Sigmoid colon (tissue), 7 donors: Measurements from ENCODE around the gene JMJD1C. TPM values are rescaled to one million over a fixed set of nuclear protein-coding genes. Genes with fewer than 3 reads are reported as not detected.

Experiments
- DNase-seq: peaks from one replicate; pipeline ENCODE4 v3.0.0-alpha.2; 2019
- H3K27ac ChIP-seq, 4 donors: fragments of 200-600 bp; sonication (generic); one replicate each; pipeline ENCODE4 v1.5.1; 2016 to 2019; ENCODE audit warnings: mild to moderate bottlenecking in 1 of 4
- H3K27me3 ChIP-seq, 3 donors: fragments of 200-600 bp; sonication (generic); one replicate each; pipeline ENCODE4 v1.5.1; 2019; ENCODE audit warnings: mild to moderate bottlenecking in 1 of 3
- H3K36me3 ChIP-seq, 4 donors: fragments of 200-600 bp; sonication (generic); one replicate each; pipeline ENCODE4 v1.5.1; 2016 to 2019
- H3K4me1 ChIP-seq, 4 donors: fragments of 200-600 bp; sonication (generic); one replicate each; pipeline ENCODE4 v1.5.1; 2017 to 2019
- H3K4me3 ChIP-seq, 4 donors: fragments of 200-600 bp; sonication (generic); one replicate each; pipeline ENCODE4 v1.5.1; 2017 to 2019; ENCODE audit warnings: mild to moderate bottlenecking in 2 of 4, moderate library complexity in 1 of 4
- H3K9me3 ChIP-seq, 4 donors: fragments of 200-600 bp in 3 of 4; sonication (generic) in 3 of 4; one replicate each; pipeline versions ENCODE4 v1.5.1 to v1.6.1; 2013 to 2019
- CTCF ChIP-seq, 4 experiments: fragments of 450-650 bp in 3 of 4; fragments of 200-600 bp in 1 of 4; IDR thresholded peaks; one replicate each; pipeline ENCODE4 v1.5.1; 2016 to 2019; ENCODE audit warnings: antibody characterized with exemption in 4 of 4, mild to moderate bottlenecking in 3 of 4, moderate library complexity in 2 of 4
- EP300 ChIP-seq, 4 donors: sonication (generic); formaldehyde crosslinking; IDR thresholded peaks; one replicate each; pipeline ENCODE4 v1.6.1; 2017; ENCODE audit warnings: antibody characterized with exemption in 4 of 4
- POLR2A ChIP-seq, 2 donors: fragments of 450-650 bp; IDR thresholded peaks; one replicate each; pipeline ENCODE4 v1.6.1; 2016; ENCODE audit warnings: antibody characterized with exemption in 2 of 2, mild to moderate bottlenecking in 2 of 2, moderate library complexity in 2 of 2
- POLR2AphosphoS5 ChIP-seq, 4 donors: sonication (generic); formaldehyde crosslinking; IDR thresholded peaks; one replicate each; pipeline ENCODE4 v1.6.1; 2017; ENCODE audit warnings: antibody characterized with exemption in 4 of 4
- WGBS, 2 donors: extraction: QIAGEN DNeasy Blood & Tissue Kit; methylation state at CpG; one replicate each; pipeline ENCODE4 v1.1.7; 2013; 5-methylcytosine and 5-hydroxymethylcytosine counted together
- intact Hi-C: fragments of 100-400 bp; cut with DNase I; formaldehyde crosslinking; loops from one replicate; pipeline ENCODE4 v1.15.1; 2023
- polyA plus RNA-seq, 3 donors: library from polyadenylated mRNA; stranded (reverse); fragments of 200-250 nt; gene quantifications; one replicate each; pipeline ENCODE4 v1.2.3, GENCODE V29; 2013
- total RNA-seq, 4 donors: library from RNA; depleted of rRNA; stranded (reverse); fragments of >200 nt; gene quantifications; one replicate each; pipeline ENCODE4 v1.1.0, GENCODE V29; 2016
- donor health status: healthy with polysubstance abuse.
- donor health status: Bipolar disorder and iron deficiency.
- donor health status: healthy.

Gene JMJD1C
- total and polyA plus RNA-seq, 7 donors: 13.2 to 134 (median 94.2) TPM

GRCh38 chr10:63250032-63250431 is 215.7 kb downstream of the JMJD1C start:
- Histone ChIP-seq H3K36me3 (no peaks in the 10 kb centered on the region), H3K27ac (no peak overlapping the region), H3K4me3 (no peak overlapping the region), H3K4me1 (peaks cover 0 to 31% (median 11%) of the 10 kb centered on the region in 4 donors), H3K27me3 (no peaks in the 10 kb centered on the region), H3K9me3 (no peaks in the 10 kb centered on the region)
- DNase-seq: no peak
- intact Hi-C loops: no loop called here
- WGBS, 2 donors: 87 to 93% methylated on average over 2 of the region's 2 CpGs
- TF ChIP-seq POLR2A (IDR thresholded peaks at IDR 0.05): no peak
- no peak for TF ChIP-seq POLR2AphosphoS5 (IDR thresholded peaks at IDR 0.05)

- intact Hi-C loops: no loop called here
- WGBS, 2 donors: 94 to 97% methylated on average over 4 of the region's 4 CpGs
- TF ChIP-seq CTCF (IDR thresholded peaks at IDR 0.05): no peak
- no peak for TF ChIP-seq POLR2A (IDR thresholded peaks at IDR 0.05)
- no peak for TF ChIP-seq POLR2AphosphoS5 (IDR thresholded peaks at IDR 0.05)
- TF ChIP-seq EP300 (IDR thresholded peaks at IDR 0.05): no peak
- no peak overlapping the region for H3K4me3 ChIP-seq
- no peaks in the 10 kb centered on the region for H3K27me3 ChIP-seq
- H3K9me3 ChIP-seq: no peaks in the 10 kb centered on the region
- H3K27ac ChIP-seq: no peak overlapping the region
- H3K36me3 ChIP-seq: no peaks in the 10 kb centered on the region
- H3K4me1 ChIP-seq: peaks cover 0 to 27% (median 12%) of the 10 kb centered on the region in 4 donors
- no peak for DNase-seq
Measured at GRCh38 chr10:63247771-63248170, 218.0 kb downstream of the JMJD1C start.

- DNase-seq: no peak
- no peaks in the 10 kb centered on the region for H3K27me3 ChIP-seq
- 96 to 97% methylated on average over 3 of the region's 3 CpGs for WGBS, 2 donors
- intact Hi-C loops: no loop called here
- no peaks in the 10 kb centered on the region for H3K36me3 ChIP-seq
- no peak for TF ChIP-seq POLR2A (IDR thresholded peaks at IDR 0.05)
- no peak for TF ChIP-seq POLR2AphosphoS5 (IDR thresholded peaks at IDR 0.05)
- TF ChIP-seq EP300 (IDR thresholded peaks at IDR 0.05): no peak
- no peak for TF ChIP-seq CTCF (IDR thresholded peaks at IDR 0.05)
- no peaks in the 10 kb centered on the region for H3K9me3 ChIP-seq
- H3K27ac ChIP-seq: no peak overlapping the region
- H3K4me3 ChIP-seq: no peak overlapping the region
- H3K4me1 ChIP-seq: peaks cover 0 to 28% (median 20%) of the 10 kb centered on the region in 4 donors
Measured at GRCh38 chr10:63246356-63246755, 219.4 kb downstream of the JMJD1C start.

GRCh38 chr10:63241841-63242281 is 223.9 kb downstream of the JMJD1C start:
- no peak overlapping the region for H3K27ac ChIP-seq
- intact Hi-C loops: no loop called here
- 42 to 68% methylated on average over 2 of the region's 2 CpGs for WGBS, 2 donors

GRCh38 chr10:63240807-63241206 is 225.0 kb downstream of the JMJD1C start:
- DNase-seq: no peak
- H3K27me3 ChIP-seq: no peaks in the 10 kb centered on the region
- no peak overlapping the region for H3K4me3 ChIP-seq
- H3K27ac ChIP-seq: no peak overlapping the region
- peaks cover 0 to 75% (median 51%) of the 10 kb centered on the region in 4 donors for H3K4me1 ChIP-seq
- intact Hi-C loops: no loop called here
- H3K9me3 ChIP-seq: no peaks in the 10 kb centered on the region
- WGBS, 2 donors: 69 to 78% methylated on average over 6 of the region's 6 CpGs
- no peak for TF ChIP-seq POLR2AphosphoS5 (IDR thresholded peaks at IDR 0.05)
- TF ChIP-seq POLR2A (IDR thresholded peaks at IDR 0.05): no peak
- no peak for TF ChIP-seq CTCF (IDR thresholded peaks at IDR 0.05)
- no peak for TF ChIP-seq EP300 (IDR thresholded peaks at IDR 0.05)
- H3K36me3 ChIP-seq: no peaks in the 10 kb centered on the region

More at GRCh38 chr10:63241841-63242281, 223.9 kb downstream of the JMJD1C start:
- H3K4me3 ChIP-seq: no peak overlapping the region
- no peaks in the 10 kb centered on the region for H3K36me3 ChIP-seq
- no peaks in the 10 kb centered on the region for H3K9me3 ChIP-seq
- H3K4me1 ChIP-seq: peaks cover 0 to 64% (median 42%) of the 10 kb centered on the region in 4 donors
- no peak for TF ChIP-seq EP300 (IDR thresholded peaks at IDR 0.05)
- TF ChIP-seq POLR2A (IDR thresholded peaks at IDR 0.05): no peak
- no peak for TF ChIP-seq POLR2AphosphoS5 (IDR thresholded peaks at IDR 0.05)
- TF ChIP-seq CTCF (IDR thresholded peaks at IDR 0.05): no peak
- DNase-seq: no peak
- no peaks in the 10 kb centered on the region for H3K27me3 ChIP-seq
